Stimulated activated CD4-positive, alpha-beta T cell treated with anti-CD3 and anti-CD28 coated beads, Interleukin-12 subunit alpha, Interleukin-12 subunit beta, amount 100 ng/mL, for 24 hours (primary cell): ENCODE data around the gene BEND3.

Experiments used
- DNase-seq, 2 experiments: peaks; one replicate each; pipeline ENCODE4 v3.0.0-alpha.2; 2020; ENCODE audit warnings: low read depth in 2 of 2

BEND3 gene

GRCh38 chr6:107083047-107083768 is 32.1 kb downstream of the BEND3 start:
- DNase-seq = no peak

- no peak for DNase-seq
These were observed 33.3 kb downstream of the BEND3 start for GRCh38 chr6:107082045-107082444.

GRCh38 chr6:107080036-107080435 is 35.3 kb downstream of the BEND3 start:
- DNase-seq = no peak

DNA sequence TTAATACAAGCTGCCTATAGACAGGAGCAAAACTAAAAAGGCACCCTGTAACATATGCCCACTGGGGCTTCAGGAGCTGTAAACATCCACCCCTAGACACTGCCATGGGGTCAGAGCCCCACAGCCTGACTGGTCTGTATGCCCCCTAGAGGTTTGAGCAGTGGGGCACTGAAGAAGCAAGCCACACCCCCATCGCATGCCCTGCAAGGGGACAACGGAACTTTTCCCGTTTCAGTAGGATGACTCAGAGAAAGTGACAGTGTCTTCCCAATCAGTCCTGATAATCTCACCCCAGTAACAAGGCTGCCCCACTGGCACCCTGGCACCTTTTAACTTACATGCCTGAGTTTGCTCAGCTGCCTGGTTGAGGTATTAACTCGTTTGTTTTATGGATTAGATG is 35.9 kb downstream of the BEND3 start:
- no peak for DNase-seq

DNA sequence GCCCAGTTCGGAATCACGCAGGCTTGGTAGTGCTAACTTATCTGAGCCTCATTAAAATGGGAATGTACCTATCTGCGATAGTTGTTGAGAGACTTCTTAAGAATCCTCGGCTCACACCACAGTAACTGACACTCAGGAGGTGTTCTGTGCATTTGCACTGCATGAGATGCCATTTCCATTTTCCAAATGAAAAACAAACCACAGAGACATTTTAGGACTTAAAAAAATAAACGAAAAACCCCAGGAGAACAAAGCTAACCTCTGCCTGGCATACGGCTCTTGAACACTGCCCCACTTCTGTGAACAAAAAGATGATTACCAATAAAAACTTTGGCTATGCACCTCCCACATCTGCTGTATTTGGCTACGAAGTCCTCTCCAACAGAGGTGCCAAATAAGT is 37.6 kb downstream of the BEND3 start:
- no peak for DNase-seq

DNA sequence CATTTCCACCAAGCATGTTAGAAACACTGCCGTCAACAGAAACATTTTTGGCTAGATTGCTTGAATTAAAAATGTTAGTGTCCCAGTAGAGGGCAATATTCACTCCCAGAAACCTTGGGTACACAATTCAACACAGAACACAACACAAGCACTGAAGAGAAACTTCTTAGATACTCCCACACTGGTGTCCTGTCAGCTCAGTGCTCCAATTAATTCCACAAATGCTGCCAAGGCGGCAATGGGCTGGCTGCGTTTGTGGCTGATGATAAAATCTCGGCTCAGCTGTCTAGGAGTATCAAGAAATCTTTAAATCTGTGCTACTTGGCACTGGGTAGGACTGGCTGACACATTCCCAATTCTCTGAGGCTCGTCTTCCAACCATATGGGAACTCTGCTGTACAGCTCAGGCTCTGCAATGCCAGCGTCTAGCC is 39.3 kb downstream of the BEND3 start:
- no peak for DNase-seq

DNA sequence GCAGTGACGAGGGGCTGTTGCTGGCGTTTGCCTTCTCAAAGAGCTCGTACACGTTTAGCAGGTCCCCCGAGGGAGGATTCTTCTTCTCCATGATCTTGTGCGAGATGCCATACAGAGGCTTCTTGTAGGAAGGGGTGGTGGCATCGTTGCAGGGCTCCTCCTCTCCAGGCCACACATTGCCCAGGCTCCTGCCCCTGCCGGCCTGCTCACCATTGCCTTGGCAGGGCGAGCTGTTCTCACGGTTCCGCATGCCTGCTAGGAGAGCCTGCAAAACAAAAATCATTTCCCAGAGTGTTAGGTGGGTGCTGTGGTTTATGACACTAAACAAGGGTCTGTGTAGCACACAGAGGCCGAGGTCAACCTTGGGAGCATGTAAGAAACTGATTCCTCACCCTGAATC is 44.6 kb downstream of the BEND3 start:
- DNase-seq = no peak

GRCh38 chr6:107069631-107070548 is 45.4 kb downstream of the BEND3 start:
- DNase-seq = no peak

DNA sequence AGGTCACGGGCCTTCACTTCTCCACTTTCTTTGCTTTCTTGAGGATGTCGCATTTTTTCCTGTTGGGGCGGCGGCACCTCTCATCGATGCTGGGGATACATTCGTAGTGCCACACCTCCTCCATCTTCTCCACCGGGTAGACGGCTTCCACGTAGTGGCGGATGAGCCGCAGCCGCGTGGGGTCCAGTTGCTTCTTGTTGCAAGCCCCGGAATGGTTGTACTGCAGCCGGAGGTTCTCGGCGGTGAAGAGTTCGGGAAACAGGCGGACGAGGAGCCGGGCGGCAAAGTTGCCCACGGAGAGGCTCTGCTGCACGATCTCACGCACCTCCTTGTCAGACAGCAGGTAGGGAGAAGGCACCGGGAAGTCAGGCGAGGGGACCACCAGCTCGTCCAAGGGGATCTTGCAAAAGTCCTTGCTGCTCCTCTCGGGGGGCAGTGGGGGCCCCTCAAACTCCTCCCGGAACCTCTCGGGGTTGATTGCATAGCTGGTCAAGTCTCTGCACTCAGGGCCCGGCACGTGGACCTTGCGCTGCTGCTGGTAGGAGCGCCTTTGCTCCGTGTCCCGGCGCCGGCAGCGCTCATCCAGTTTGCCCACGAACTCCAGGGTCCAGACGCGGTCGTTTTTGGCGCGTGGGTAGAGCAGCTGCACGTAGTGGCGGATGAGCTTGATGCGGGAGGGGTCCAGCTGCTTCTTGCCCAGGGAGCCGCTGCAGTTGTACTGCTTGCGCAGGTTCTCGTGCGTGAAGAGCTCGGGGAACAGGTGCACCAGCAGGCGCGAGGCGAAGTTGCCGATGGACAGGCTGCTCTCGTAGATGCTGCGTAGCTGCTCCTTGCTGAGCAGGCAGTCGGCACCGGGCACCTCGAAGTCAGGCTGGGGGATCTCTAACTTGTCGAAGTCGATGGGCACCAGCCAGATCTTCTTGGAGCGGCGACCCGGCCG is 46.4 kb downstream of the BEND3 start:
- no peak for DNase-seq

- DNase-seq = no peak
These were observed 48.3 kb downstream of the BEND3 start for GRCh38 chr6:107066697-107067659.

DNA sequence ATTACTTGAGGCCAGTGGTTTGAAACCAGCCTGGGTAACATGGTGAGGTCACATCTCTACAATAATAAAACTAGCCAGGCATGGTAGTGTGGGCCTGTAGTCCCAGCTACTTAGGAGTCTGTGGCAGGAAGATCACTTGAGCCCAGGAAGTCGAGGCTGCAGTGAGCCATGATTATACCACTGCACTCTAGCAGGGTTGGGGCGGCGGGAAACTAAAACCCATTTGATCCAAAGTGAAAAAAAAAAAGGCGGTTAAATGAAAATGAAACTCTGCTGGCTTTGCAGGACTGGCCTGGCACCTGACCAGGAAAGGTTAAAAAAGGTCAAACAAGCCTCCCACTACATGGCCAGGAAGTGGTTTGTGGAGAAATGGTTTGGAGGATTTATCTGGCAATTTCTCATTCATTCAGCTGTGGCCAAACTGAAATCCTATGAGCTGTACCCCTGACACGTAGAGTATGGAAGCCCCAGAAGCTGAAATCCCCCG is 50.7 kb downstream of the BEND3 start:
- peak in 1 of 2 experiments; percentile 11 for DNase-seq

DNA sequence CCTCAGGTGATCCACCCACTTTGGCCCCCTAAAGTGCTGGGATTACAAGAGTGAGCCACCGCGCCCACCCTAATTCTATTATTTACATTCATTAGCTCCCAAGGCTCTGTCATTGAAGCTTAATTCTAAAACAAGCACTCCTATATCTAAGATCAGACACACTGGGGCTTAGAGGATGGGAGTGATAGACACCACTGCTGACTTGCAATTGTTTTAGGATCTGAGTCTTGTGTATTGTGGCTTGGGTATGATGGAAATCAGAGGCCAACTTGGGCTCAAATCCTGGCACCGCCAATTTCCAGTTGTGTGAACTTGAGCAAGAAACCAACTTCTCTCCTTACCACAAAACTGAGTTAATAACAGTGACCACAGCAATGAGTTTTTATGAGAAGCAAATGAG is 52.6 kb downstream of the BEND3 start:
- DNase-seq = no peak

DNA sequence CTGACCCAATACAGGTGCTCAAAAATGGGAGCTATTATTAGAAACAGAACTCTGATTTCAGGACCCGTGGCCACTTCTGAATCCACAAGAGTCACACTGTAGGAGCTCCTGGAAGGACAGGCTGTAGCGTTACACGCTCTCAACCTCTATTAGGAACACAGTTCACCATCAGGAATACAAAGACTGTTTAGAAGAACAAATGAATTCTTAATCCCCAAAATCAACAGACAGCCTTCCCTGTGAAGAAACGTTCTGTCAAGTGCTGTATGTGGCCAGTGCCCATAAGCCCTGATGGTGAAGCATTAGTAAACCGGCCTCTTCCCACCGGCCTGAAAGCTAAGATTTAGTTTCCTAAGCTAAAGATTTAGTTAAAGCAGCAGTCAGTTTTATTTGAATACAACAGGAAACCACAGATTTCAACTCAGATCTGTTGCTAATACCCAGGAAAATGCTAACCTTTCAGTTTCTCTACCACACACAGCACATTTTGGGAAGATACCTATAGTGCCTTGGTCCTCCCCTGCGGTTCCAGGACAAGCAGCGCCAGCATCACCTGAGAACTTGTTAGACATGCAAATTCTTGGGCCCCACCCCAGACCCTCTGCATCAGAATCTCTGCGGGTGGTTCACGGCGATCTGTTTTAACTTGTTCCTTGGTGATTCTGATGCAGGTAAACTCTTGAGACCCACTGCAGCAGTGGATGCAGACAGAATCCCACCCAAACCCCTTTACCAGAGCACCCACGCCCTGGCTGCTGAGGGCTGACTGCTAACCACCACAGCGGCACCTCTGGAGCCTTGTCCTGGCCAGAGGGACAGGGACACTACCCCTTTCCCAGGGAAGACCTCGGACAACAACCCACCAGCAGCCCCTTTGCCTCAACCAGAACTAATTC is 53.9 kb downstream of the BEND3 start:
- DNase-seq = no peak

- DNase-seq = no peak
These were observed 54.6 kb downstream of the BEND3 start for GRCh38 chr6:107060704-107061103.

- DNase-seq = no peak
These were observed 55.7 kb downstream of the BEND3 start for GRCh38 chr6:107059606-107060005.

DNA sequence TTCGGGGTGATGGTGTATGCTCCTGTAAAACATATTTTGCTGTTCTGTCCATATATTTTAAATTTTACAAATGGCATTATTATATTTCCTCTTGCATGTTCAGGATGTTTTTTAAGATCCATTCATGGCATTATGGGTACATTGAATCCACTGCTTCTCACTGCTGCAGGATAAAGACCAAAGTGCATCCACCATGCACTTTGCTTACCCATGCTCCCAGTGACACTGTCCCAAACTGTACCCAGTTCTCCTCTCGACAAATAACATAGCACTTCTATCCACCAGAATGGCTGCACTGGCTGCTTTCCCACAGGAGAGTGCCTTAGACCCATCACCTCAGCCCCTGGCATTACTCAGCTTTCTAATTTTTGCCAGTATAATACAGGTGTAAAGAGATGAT is 57.6 kb downstream of the BEND3 start:
- no peak for DNase-seq

DNA sequence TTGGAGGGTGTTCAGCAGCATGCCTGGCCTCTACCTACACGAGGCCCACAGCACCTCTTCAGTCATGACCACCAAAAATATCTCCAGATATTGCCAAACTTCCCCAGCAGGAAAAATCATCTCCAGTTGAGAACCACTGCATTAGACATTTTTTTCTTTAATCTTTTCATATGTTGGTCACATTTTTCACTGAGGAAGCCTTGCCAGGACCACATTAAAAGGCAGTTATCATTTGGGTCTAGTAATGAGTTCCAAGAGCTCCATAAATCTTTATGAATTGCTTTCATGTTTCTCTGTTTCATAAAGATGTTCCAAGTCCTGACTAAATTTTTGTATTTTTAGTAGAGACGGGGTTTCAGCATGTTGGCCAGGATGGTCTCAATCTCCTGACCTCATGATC is 58.5 kb downstream of the BEND3 start:
- DNase-seq = no peak

- no peak for DNase-seq
These were observed 67.5 kb downstream of the BEND3 start for GRCh38 chr6:107047807-107048206.

GRCh38 chr6:107045826-107046675 is 69.3 kb downstream of the BEND3 start:
- DNase-seq = no peak
